Kidney epithelial cell (primary cell): ENCODE measurements around the gene SNED1. TPM values are rescaled to one million over a fixed set of nuclear protein-coding genes. Genes with fewer than 3 reads are reported as not detected.

Experiments used
- DNase-seq: peaks from one replicate; pipeline ENCODE4 v3.0.0-alpha.2; 2010; ENCODE audit warnings: low read depth
- H3K27me3 ChIP-seq: 2 replicates; pipeline ENCODE4 v1.6.0; 2011; ENCODE audit warnings: low read length; ENCODE audit not compliant: control insufficient read depth, insufficient read depth
- H3K36me3 ChIP-seq: 2 replicates; pipeline ENCODE4 v1.5.1; 2011; ENCODE audit warnings: low read length; ENCODE audit not compliant: control insufficient read depth, insufficient read depth
- H3K4me3 ChIP-seq: 2 replicates; pipeline ENCODE4 v1.5.1; 2011; ENCODE audit warnings: low read depth, mild to moderate bottlenecking, control low read depth, low read length
- total RNA-seq: library from RNA; depleted of rRNA; stranded (reverse); fragments of >200 nt; gene quantifications from 2 replicates; pipeline ENCODE4 v1.2.3, GENCODE V29; 2015
- TF ChIP-seq, protein P1 (sequence below): IDR thresholded peaks from 2 replicates; pipeline ENCODE4 v1.5.1; 2011; ENCODE audit warnings: mild to moderate bottlenecking, moderate library complexity, low read length, control low read depth, inconsistent platforms; ENCODE audit not compliant: insufficient read depth, poor library complexity, severe bottlenecking

The SNED1 gene
- total RNA-seq, 1 donor from 2014 or later, result 2.2 TPM

GRCh38 chr2:241006412-241006811 lies 8.0 kb downstream of the SNED1 start:
- Histone ChIP-seq H3K36me3 (no peaks in the 10 kb centered on the region), H3K27me3 (no peaks in the 10 kb centered on the region), H3K4me3 (no peak overlapping the region)
- TF ChIP-seq, protein P1, sequence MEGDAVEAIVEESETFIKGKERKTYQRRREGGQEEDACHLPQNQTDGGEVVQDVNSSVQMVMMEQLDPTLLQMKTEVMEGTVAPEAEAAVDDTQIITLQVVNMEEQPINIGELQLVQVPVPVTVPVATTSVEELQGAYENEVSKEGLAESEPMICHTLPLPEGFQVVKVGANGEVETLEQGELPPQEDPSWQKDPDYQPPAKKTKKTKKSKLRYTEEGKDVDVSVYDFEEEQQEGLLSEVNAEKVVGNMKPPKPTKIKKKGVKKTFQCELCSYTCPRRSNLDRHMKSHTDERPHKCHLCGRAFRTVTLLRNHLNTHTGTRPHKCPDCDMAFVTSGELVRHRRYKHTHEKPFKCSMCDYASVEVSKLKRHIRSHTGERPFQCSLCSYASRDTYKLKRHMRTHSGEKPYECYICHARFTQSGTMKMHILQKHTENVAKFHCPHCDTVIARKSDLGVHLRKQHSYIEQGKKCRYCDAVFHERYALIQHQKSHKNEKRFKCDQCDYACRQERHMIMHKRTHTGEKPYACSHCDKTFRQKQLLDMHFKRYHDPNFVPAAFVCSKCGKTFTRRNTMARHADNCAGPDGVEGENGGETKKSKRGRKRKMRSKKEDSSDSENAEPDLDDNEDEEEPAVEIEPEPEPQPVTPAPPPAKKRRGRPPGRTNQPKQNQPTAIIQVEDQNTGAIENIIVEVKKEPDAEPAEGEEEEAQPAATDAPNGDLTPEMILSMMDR, result no peak
- no peak for DNase-seq

GRCh38 chr2:241007111-241007510 lies 8.7 kb downstream of the SNED1 start:
- H3K36me3 ChIP-seq, result no peaks in the 10 kb centered on the region
- TF ChIP-seq, protein P1, result no peak
- no peak overlapping the region for H3K4me3 ChIP-seq
- H3K27me3 ChIP-seq, result no peaks in the 10 kb centered on the region
- DNase-seq, result no peak

- H3K36me3 ChIP-seq, result no peaks in the 10 kb centered on the region
- DNase-seq, result no peak
- TF ChIP-seq, protein P1, result no peak
These were observed 9.7 kb downstream of the SNED1 start for GRCh38 chr2:241007880-241008710.

DNA sequence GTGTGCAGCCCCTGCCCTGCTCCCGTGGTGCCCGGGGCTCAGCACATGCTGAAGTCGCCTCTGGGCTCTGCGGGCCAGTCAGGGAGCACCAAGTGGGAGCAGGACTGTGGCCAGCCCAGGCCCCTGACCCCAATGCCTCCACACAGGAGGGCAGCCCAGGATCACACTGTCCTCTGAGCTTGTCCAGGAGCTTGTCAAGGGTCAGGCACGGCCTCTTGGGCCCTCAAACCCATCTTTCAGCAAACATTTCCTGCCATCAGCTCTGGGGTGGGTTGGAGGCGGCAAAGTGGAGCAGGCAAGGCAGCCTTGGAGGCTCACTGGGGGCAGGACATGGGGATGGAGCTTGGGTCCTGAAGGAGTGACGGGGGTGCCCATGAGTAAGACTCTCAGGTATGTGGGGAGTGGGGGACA lies 10.3 kb downstream of the SNED1 start:
- Histone ChIP-seq H3K4me3 (no peak overlapping the region), H3K36me3 (no peaks in the 10 kb centered on the region), H3K27me3 (no peaks in the 10 kb centered on the region)
- TF ChIP-seq, protein P1, result no peak
- no peak for DNase-seq

More at GRCh38 chr2:241007880-241008710, 9.7 kb downstream of the SNED1 start:
- no peaks in the 10 kb centered on the region for H3K27me3 ChIP-seq
- H3K4me3 ChIP-seq, result no peak overlapping the region

DNA sequence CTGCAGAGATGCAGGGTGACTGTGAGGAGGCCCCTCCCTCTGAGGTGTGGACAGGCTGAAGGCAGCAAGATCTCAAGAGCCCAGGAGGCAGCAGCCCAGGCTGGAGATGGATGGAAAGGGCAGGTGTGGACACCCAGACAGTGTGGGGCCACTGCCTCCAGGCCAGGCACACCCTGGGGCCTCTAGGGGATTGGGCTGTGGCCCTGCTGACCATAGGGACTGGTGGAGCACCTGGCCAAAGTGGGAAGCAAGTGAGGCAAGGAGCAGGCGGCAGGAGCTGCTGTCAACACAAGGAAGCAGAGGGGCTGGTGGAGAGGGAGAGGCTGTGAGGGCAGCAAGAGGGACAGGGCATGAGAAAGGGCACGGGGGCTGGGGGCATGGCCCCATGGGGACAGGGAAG lies 10.8 kb downstream of the SNED1 start:
- DNase-seq, result no peak
- TF ChIP-seq, protein P1, result no peak
- H3K27me3 ChIP-seq, result no peaks in the 10 kb centered on the region
- H3K4me3 ChIP-seq, result no peak overlapping the region
- no peaks in the 10 kb centered on the region for H3K36me3 ChIP-seq
